Cardiac fibroblast (primary cell): Measurements from ENCODE around the gene SPACA1.

Source experiments
- DNase-seq, 2 donors: peaks; one replicate each; pipeline versions ENCODE4 v3.0.0 to v3.0.0-alpha.2; 2010; ENCODE audit warnings: low read depth in 2 of 2
- H3K4me3 ChIP-seq, 2 donors: replicated peaks in 1 of 2; 1 replicate in 1 of 2; 2 replicates in 1 of 2; pipeline ENCODE4 v1.5.1; 2011; ENCODE audit warnings: low read depth in 2 of 2, low read length in 2 of 2, mild to moderate bottlenecking in 2 of 2, moderate library complexity in 1 of 2
- TF ChIP-seq, protein P1 (sequence below): IDR thresholded peaks from one replicate; pipeline ENCODE4 v1.5.1; 2011; ENCODE audit warnings: low read depth, mild to moderate bottlenecking, low read length, inconsistent platforms

Gene SPACA1

GRCh38 chr6:88086792-88087191 lies 39.2 kb downstream of the SPACA1 start:
- no peak for DNase-seq
- TF ChIP-seq, protein P1, sequence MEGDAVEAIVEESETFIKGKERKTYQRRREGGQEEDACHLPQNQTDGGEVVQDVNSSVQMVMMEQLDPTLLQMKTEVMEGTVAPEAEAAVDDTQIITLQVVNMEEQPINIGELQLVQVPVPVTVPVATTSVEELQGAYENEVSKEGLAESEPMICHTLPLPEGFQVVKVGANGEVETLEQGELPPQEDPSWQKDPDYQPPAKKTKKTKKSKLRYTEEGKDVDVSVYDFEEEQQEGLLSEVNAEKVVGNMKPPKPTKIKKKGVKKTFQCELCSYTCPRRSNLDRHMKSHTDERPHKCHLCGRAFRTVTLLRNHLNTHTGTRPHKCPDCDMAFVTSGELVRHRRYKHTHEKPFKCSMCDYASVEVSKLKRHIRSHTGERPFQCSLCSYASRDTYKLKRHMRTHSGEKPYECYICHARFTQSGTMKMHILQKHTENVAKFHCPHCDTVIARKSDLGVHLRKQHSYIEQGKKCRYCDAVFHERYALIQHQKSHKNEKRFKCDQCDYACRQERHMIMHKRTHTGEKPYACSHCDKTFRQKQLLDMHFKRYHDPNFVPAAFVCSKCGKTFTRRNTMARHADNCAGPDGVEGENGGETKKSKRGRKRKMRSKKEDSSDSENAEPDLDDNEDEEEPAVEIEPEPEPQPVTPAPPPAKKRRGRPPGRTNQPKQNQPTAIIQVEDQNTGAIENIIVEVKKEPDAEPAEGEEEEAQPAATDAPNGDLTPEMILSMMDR: no peak
- H3K4me3 ChIP-seq: no peak overlapping the region

DNA sequence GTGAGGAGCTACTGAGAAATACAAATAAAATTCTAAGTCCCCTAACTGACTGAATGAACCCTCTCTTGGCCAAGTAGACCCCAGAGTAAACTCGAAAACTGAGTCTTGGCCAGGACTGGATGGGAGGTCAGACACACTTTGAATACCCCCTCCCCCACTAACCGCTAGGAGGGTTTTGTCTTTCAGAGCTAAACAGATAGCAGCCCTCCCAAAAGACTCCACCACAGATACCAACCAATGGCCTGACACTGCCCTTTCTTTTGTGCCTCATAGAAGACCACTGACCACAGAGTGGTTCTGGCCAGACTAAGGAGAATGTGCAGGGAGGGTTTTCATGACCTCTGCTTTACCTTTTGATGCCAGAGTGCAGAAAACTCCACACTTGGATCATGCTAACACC lies 42.1 kb downstream of the SPACA1 start:
- TF ChIP-seq, protein P1: no peak
- no peak overlapping the region for H3K4me3 ChIP-seq
- no peak for DNase-seq

DNA sequence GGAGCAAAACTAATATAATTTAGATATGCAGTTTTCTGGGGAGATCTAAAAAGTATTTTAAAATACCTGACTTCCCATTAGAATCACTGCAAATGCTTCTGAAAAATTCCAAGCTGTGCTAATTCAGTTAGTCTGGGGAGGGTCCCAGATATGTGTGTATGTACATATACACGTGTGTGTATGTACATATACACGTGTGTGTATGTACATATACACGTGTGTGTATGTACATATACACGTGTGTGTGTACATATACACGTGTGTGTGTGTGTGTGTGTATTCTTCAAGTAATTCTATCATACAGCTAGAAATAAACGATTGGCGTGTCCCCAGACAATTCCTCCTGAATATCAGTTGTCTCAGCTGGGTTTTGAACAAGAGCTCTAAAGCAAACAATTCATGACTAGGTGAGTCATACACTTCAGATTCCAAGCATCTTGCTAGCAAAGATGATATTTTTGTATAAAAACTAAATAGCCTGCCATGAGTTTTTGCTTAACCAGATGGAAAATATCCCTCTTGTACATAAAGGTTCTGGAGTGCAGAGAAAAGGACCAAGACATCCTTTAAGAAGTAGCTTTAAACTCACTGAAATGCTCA lies 58.2 kb downstream of the SPACA1 start:
- TF ChIP-seq, protein P1: no peak
- DNase-seq: peak in 1 of 2 donors; percentile 52
- no peak overlapping the region for H3K4me3 ChIP-seq

- H3K4me3 ChIP-seq: no peak overlapping the region
- no peak for DNase-seq
- TF ChIP-seq, protein P1: no peak
Observed at GRCh38 chr6:88107241-88107640, 59.6 kb downstream of the SPACA1 start.

DNA sequence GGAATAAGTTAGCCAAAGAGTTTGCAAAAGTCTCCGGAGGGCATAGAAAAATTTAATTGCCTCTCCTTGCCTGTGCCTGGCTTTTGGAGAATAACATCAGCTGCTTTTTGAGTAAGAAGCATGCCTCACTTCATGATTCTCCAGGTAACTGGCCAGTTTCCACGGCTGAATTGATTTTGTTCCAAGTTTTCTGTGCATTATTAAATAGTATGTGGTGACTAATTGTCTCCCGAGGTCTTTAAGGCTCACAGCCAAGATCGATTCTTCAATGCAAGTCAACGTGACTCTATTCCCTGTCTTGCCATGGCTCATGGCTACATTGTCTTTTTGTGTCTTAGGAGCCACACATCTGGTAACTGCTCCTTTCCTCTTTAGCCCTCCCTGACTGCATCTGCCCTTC lies 64.3 kb downstream of the SPACA1 start:
- H3K4me3 ChIP-seq: no peak overlapping the region
- TF ChIP-seq, protein P1: no peak

GRCh38 chr6:88114838-88115237 lies 67.2 kb downstream of the SPACA1 start:
- H3K4me3 ChIP-seq: no peak overlapping the region
- no peak for DNase-seq
- TF ChIP-seq, protein P1: no peak

More for the DNA sequence above, 64.3 kb downstream of the SPACA1 start:
- peak in 1 of 2 donors; percentile 11 for DNase-seq

- H3K4me3 ChIP-seq: no peak overlapping the region
- no peak for DNase-seq
- TF ChIP-seq, protein P1: no peak
Observed at GRCh38 chr6:88115307-88115706, 67.7 kb downstream of the SPACA1 start.
